HCT116 (cell line): Measurements from ENCODE around the gene SLC6A8. TPM values are rescaled to one million over a fixed set of nuclear protein-coding genes. Genes with fewer than 3 reads are reported as not detected.

ENCODE experiments used
- ATAC-seq: fragments of 200-7000 bp; cut with Tn5 transposase; 2 replicates; pipeline ENCODE4 v1.9.1; 2020; ENCODE audit warnings: mild to moderate bottlenecking, moderate library complexity
- BruUV-seq: library from RNA; stranded (reverse); fragments of 400-500 nt; replicated peaks from 2 replicates; lab custom pipeline; 2021; lab: Mats Ljungman, UMichigan
- CTCF ChIA-PET: fragments of 300-600 bp; sonication (Branson Sonifier 250); formaldehyde crosslinking; loops from one replicate; lab custom pipeline; 2021; ENCODE audit warnings: antibody characterized with exemption; lab: Charles Lee
- POLR2A ChIA-PET: fragments of 300-600, 350-600 bp; sonication (Branson Sonifier 250); formaldehyde crosslinking; loops from one replicate; lab custom pipeline; 2021; ENCODE audit warnings: antibody characterized with exemption; lab: Charles Lee
- RAD21 ChIA-PET, 2 experiments: fragments of 300-600 bp; sonication (Branson Sonifier 250); formaldehyde crosslinking; loops; one replicate each; lab custom pipeline; 2023; ENCODE audit warnings: low total read pairs in 2 of 2; ENCODE audit not compliant: uncharacterized antibody in 2 of 2, unreplicated experiment in 2 of 2, low non-redundant PET in 1 of 2; lab: Charles Lee
- DNase-seq: peaks from one replicate; pipeline ENCODE4 v3.0.0-alpha.2; 2010; ENCODE audit warnings: low read depth, low spot score
- H2AFZ ChIP-seq: fragments of 200-600 bp; shearing (Covaris generic), sonication (generic); 2 replicates; pipeline ENCODE4 v1.6.1; 2017; ENCODE audit warnings: low read depth, mixed run types, mixed read lengths, antibody characterized with exemption, low read length; ENCODE audit not compliant: poor library complexity, severe bottlenecking
- H3K27ac ChIP-seq: 2 replicates; pipeline ENCODE4 v1.5.1; 2012; ENCODE audit warnings: low read depth, low read length
- H3K27me3 ChIP-seq: fragments of 200-600 bp; sonication (generic); 2 replicates; pipeline ENCODE4 v1.6.1; 2016; ENCODE audit warnings: mixed run types, low read length, mixed read lengths; ENCODE audit not compliant: insufficient read depth
- H3K36me3 ChIP-seq, 2 experiments: fragments of 200-500 bp in 1 of 2; fragments of 200-600 bp in 1 of 2; sonication (Bioruptor generic) in 1 of 2; sonication (generic) in 1 of 2; 2 replicates each; pipeline versions ENCODE4 v1.5.1 to v1.6.1; 2014 to 2016; ENCODE audit warnings: low read length in 2 of 2, inconsistent platforms in 1 of 2, mixed read lengths in 1 of 2, mixed run types in 1 of 2; ENCODE audit not compliant: insufficient read depth in 2 of 2, control insufficient read depth in 1 of 2
- H3K4me1 ChIP-seq, 2 experiments: fragments of 200-600 bp in 1 of 2; sonication (generic) in 1 of 2; 2 replicates each; pipeline versions ENCODE4 v1.5.1 to v1.6.1; 2012 to 2017; ENCODE audit warnings: low read length in 2 of 2, inconsistent platforms in 1 of 2, mild to moderate bottlenecking in 1 of 2, mixed read lengths in 1 of 2, mixed run types in 1 of 2, moderate library complexity in 1 of 2; ENCODE audit not compliant: insufficient read depth in 2 of 2, control insufficient read depth in 1 of 2
- H3K4me2 ChIP-seq: fragments of 200-600 bp; sonication (generic); 2 replicates; pipeline ENCODE4 v1.6.1; 2017; ENCODE audit warnings: mixed run types, low read length, mixed read lengths
- H3K4me3 ChIP-seq, 2 experiments: fragments of 200-600 bp in 1 of 2; sonication (generic) in 1 of 2; replicated peaks in 1 of 2; 2 replicates each; pipeline ENCODE4 v1.5.1; 2011 to 2016; ENCODE audit warnings: low read length in 2 of 2, control low read depth in 1 of 2, low read depth in 1 of 2, mild to moderate bottlenecking in 1 of 2, mixed read lengths in 1 of 2, mixed run types in 1 of 2
- H3K79me2 ChIP-seq: fragments of 200-600 bp; sonication (generic); 2 replicates; pipeline ENCODE4 v1.6.1; 2017; ENCODE audit warnings: mild to moderate bottlenecking, mixed run types, low read length, moderate library complexity, mixed read lengths; ENCODE audit not compliant: insufficient read depth
- H3K9ac ChIP-seq: fragments of 200-600 bp; sonication (generic); 2 replicates; pipeline ENCODE4 v1.6.1; 2016; ENCODE audit warnings: low read length, mixed read lengths
- H3K9me2 ChIP-seq: fragments of 200-600 bp; sonication (generic), shearing (Covaris generic); 2 replicates; pipeline ENCODE4 v1.6.1; 2017; ENCODE audit warnings: mixed run types, mild to moderate bottlenecking, moderate library complexity; ENCODE audit not compliant: insufficient read depth
- H3K9me3 ChIP-seq, 2 experiments: fragments of 200-500 bp in 1 of 2; fragments of 200-600 bp in 1 of 2; sonication (Bioruptor generic) in 1 of 2; sonication (generic) in 1 of 2; 2 replicates each; pipeline ENCODE4 v1.6.1; 2014 to 2017; ENCODE audit warnings: low read length in 2 of 2, mixed read lengths in 2 of 2, inconsistent platforms in 1 of 2, low read depth in 1 of 2, mild to moderate bottlenecking in 1 of 2, mixed run types in 1 of 2, moderate library complexity in 1 of 2; ENCODE audit not compliant: control insufficient read depth in 1 of 2, insufficient read depth in 1 of 2
- H4K20me1 ChIP-seq: fragments of 200-600 bp; sonication (generic), shearing (Covaris generic); 2 replicates; pipeline ENCODE4 v1.6.1; 2017; ENCODE audit warnings: mixed run types, mild to moderate bottlenecking, moderate library complexity; ENCODE audit not compliant: insufficient read depth
- ATF3 ChIP-seq: IDR thresholded peaks from 2 replicates; pipeline ENCODE4 v1.6.1; 2012
- ELF1 ChIP-seq: IDR thresholded peaks from 2 replicates; pipeline ENCODE4 v1.6.1; 2012; ENCODE audit warnings: low read depth, borderline replicate concordance
- JUND ChIP-seq: IDR thresholded peaks from 2 replicates; pipeline ENCODE4 v1.6.1; 2012
- POLR2AphosphoS5 ChIP-seq: IDR thresholded peaks from 2 replicates; pipeline ENCODE4 v1.6.1; 2011; ENCODE audit warnings: mild to moderate bottlenecking, low read depth, low read length, moderate library complexity
- RAD21 ChIP-seq: IDR thresholded peaks from 2 replicates; pipeline ENCODE4 v1.6.1; 2012; ENCODE audit warnings: low read depth, mild to moderate bottlenecking
- SP1 ChIP-seq: IDR thresholded peaks from 2 replicates; pipeline ENCODE4 v1.6.1; 2012; ENCODE audit warnings: low read depth
- YY1 ChIP-seq: IDR thresholded peaks from 2 replicates; pipeline ENCODE4 v1.6.1; 2011; ENCODE audit warnings: low read length, low read depth, moderate library complexity, mild to moderate bottlenecking; ENCODE audit not compliant: insufficient replicate concordance; ENCODE audit errors: extremely low read depth
- ZFX ChIP-seq: fragments of 450-650 bp; IDR thresholded peaks from 2 replicates; pipeline ENCODE4 v1.6.1; 2017
- ZNF274 ChIP-seq: fragments of 200-500 bp; sonication (Bioruptor generic); IDR thresholded peaks from 2 replicates; pipeline ENCODE4 v1.6.1; 2014; ENCODE audit warnings: mild to moderate bottlenecking, low read depth, low read length, inconsistent platforms
- intact Hi-C: fragments of 100-400 bp; cut with micrococcal nuclease; formaldehyde crosslinking; loops from 2 replicates; pipeline ENCODE4 v1.10.0; 2022
- total RNA-seq: library from RNA; stranded (reverse); gene quantifications from one replicate; pipeline ENCODE4 v1.2.1, GENCODE V29; 2021; ENCODE audit not compliant: unreplicated experiment

The SLC6A8 gene
- total RNA-seq, 1 experiment from 2014 or later, result 101 TPM

GRCh38 chrX:153685156-153685536 lies 2.6 kb upstream of the SLC6A8 start:
- ChIA-PET POLR2A (no interaction called here), CTCF (interaction anchor here (1.4 kb wide), 1 partner anchor 17 kb away, joined by 3 read pairs; no protein-coding TSS in a partner anchor), RAD21 (no interaction called here)
- Histone ChIP-seq H3K4me1 (peaks cover 2 to 21% of the 10 kb centered on the region in 2 experiments; a peak in 3 of 4 replicates), H3K36me3 (no peaks in the 10 kb centered on the region), H3K4me3 (no peak overlapping the region), H2AFZ (no peak overlapping the region), H3K79me2 (peaks cover 8% of the 10 kb centered on the region), H3K27me3 (no peaks in the 10 kb centered on the region), H3K9me2 (no peaks in the 10 kb centered on the region), H3K27ac (no peak overlapping the region), H3K9me3 (no peaks in the 10 kb centered on the region), H3K9ac (no peak overlapping the region), H3K4me2 (no peak overlapping the region), H4K20me1 (no peaks in the 10 kb centered on the region)
- no TSS peak for BruUV-seq
- TF ChIP-seq ATF3 (no peak), ZFX (no peak), SP1 (no peak), ZNF274 (no peak), YY1 (no peak), RAD21 (no peak), JUND (no peak), POLR2AphosphoS5 (no peak), ELF1 (no peak)
- ATAC-seq (no peak), DNase-seq (no peak)
- intact Hi-C loops, result no loop called here
